ENCODE results near the gene HOXB3. TPM values are rescaled to one million over a fixed set of nuclear protein-coding genes. Genes with fewer than 3 reads are reported as not detected.

The HOXB3 gene
- total and polyA plus RNA-seq, 12 donors = 0.24 to 5.9 (median 1.1) TPM

DNA sequence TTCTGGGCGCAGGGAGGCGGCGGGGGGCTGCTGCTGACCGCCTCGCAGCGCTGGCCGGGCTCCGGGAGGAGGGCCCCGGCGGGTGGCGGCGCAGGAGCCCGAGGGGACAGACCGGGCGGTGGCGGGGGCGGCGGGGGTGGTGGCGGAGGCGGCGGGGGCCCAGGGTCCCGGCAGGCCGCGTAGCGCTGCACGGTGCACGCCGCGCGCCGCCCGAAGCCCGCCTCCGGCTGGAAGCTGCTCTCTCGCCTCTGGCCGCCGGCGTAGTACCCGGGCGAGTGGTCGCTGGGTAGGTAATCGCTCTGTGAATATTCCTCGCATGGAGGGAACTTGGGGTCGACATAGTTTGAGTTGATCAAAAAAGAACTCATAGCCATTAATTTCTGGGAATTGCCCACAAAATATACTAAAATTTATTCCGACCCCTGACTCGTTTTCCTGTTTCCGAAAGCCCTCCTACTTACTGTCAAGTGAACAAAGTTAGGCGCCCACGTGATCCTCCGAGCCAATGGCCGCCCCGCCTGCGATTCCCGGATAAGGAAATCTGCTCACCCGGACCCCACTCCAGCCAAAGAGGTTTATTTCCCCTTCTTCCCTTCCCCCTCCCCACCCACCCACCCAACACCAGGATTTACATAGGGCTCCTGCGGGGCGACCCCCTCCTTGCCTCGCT, 12.0 kb downstream of the HOXB3 start, which contains the start of gene HOXB4:
Gene HOXB4, minus strand, starts transcription at position 405 of the 670 bp plus-strand sequence. Its CDS starts 31 bp downstream, at position 374.
- TF ChIP-seq, protein P1, sequence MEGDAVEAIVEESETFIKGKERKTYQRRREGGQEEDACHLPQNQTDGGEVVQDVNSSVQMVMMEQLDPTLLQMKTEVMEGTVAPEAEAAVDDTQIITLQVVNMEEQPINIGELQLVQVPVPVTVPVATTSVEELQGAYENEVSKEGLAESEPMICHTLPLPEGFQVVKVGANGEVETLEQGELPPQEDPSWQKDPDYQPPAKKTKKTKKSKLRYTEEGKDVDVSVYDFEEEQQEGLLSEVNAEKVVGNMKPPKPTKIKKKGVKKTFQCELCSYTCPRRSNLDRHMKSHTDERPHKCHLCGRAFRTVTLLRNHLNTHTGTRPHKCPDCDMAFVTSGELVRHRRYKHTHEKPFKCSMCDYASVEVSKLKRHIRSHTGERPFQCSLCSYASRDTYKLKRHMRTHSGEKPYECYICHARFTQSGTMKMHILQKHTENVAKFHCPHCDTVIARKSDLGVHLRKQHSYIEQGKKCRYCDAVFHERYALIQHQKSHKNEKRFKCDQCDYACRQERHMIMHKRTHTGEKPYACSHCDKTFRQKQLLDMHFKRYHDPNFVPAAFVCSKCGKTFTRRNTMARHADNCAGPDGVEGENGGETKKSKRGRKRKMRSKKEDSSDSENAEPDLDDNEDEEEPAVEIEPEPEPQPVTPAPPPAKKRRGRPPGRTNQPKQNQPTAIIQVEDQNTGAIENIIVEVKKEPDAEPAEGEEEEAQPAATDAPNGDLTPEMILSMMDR (IDR thresholded peaks at IDR 0.05) = no peak
- H3K9me3 ChIP-seq = no peaks in the 10 kb centered on the region
- peaks cover 0 to 52% (median 7%) of the 10 kb centered on the region in 9 donors for H3K4me1 ChIP-seq
- WGBS, 2 donors = 1 to 2% methylated on average over 54 to 57 of the region's 58 CpGs
- peak; percentile 20 to 52 for DNase-seq
- H3K27me3 ChIP-seq = peaks cover 65 to 100% (median 100%) of the 10 kb centered on the region in 7 donors
- peak within 1 kb of the TSS; percentile 30 to 61 (median 40) for H3K4me3 ChIP-seq
- ATAC-seq = peak in 6 of 8 donors; percentile 26 to 73 (median 56)
- peak within 1 kb of the TSS in 6 of 10 donors; percentile 21 to 83 (median 68) for H3K27ac ChIP-seq
- no peaks in the 10 kb centered on the region for H3K36me3 ChIP-seq
- intact Hi-C loops (cut with DNase I) = loop anchor here in 2 of 10 donors (5.0 kb wide), 1 partner anchor 36 kb away; no protein-coding TSS in a partner anchor

DNA sequence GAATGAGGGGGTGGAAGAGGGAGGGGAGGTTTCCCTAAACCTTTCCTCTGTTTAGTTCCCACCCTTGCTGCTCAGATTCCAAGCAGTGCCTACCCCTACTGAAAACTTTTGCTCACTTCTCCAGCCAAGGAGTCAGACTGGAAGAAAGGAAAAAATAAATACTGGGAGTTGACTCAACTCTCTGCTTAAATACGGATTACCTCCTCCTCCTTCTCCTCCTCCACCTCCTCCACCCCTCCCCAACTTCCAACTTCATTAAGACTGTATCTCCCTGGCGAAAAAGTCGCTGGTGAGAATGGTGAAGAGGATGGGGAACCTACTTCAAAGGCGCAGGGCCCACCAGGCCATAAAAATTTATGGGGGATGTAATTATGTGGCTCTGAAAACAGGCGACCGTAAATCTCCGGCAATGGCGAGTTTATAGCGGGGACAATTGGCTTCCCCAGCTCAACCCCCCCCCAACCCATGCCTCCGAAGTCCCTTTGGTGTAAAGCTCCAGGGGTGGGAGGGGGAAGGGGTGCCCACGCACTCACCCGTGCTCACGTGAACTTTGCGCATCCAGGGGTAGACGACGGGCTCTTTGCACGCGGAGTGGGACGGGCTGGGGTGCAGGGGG, 12.6 kb downstream of the HOXB3 start:
- H3K4me3 ChIP-seq = peak overlapping the region in 9 of 10 donors; percentile 2 to 61 (median 39)
- peaks cover 70 to 100% (median 100%) of the 10 kb centered on the region in 7 donors for H3K27me3 ChIP-seq
- peak overlapping the region in 3 of 10 donors; percentile 74 to 83 (median 80) for H3K27ac ChIP-seq
- WGBS, 2 donors = 4 to 8% methylated on average over 19 of the region's 19 CpGs
- intact Hi-C loops (cut with DNase I) = loop anchor here in 2 of 10 donors (5.0 kb wide), 1 partner anchor 35 kb away; no protein-coding TSS in a partner anchor
- no peaks in the 10 kb centered on the region for H3K9me3 ChIP-seq
- ATAC-seq (no peak), DNase-seq (no peak)
- H3K36me3 ChIP-seq = no peaks in the 10 kb centered on the region
- TF ChIP-seq, protein P1 (IDR thresholded peaks at IDR 0.05) = no peak
- H3K4me1 ChIP-seq = peaks cover 0 to 50% (median 7%) of the 10 kb centered on the region in 9 donors

DNA sequence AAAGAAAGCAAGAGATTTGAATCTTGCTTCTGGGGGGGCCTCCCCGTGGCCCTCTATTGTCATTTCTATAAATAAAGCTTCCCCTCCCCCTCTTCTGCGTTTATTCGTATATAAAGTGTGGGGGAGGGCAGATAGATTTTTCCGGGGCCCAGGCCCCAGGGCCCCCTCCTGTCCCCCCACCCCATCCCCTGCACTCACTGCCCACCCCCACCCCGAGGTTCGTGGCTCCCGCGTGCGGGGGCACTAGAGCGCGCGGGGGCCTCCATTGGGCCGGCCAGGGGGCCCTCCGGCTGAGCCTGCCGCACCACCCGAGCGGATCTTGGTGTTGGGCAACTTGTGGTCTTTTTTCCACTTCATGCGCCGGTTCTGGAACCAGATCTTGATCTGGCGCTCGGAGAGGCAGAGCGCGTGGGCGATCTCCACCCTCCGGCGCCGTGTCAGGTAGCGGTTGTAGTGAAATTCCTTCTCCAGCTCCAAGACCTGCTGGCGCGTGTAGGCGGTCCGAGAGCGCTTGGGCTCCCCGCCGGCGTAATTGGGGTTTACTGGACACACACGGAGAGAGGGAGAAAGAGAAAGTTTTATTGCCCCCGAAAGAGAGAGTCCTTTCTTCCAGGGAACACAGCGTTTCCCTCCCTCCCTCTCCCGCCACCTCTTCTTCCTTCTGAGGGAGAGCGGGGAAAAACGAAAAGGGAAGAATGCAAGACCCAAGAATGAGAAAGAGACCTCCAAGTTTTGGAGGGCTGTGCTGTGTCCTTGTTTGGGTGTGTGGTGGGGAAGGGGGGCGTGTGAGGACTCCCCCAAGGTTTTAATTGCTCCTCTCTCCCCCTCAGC, 13.3 kb downstream of the HOXB3 start:
- H3K9me3 ChIP-seq = no peaks in the 10 kb centered on the region
- TF ChIP-seq, protein P1 (IDR thresholded peaks at IDR 0.05) = no peak
- ATAC-seq (no peak), DNase-seq (no peak)
- peaks cover 0 to 42% (median 7%) of the 10 kb centered on the region in 9 donors for H3K4me1 ChIP-seq
- peak overlapping the region in 8 of 10 donors; percentile 2 to 61 (median 30) for H3K4me3 ChIP-seq
- peak overlapping the region in 3 of 10 donors; percentile 14 to 83 (median 74) for H3K27ac ChIP-seq
- 6 to 11% methylated on average over 42 to 43 of the region's 43 CpGs for WGBS, 2 donors
- H3K27me3 ChIP-seq = peaks cover 66 to 100% (median 100%) of the 10 kb centered on the region in 7 donors
- intact Hi-C loops (cut with DNase I) = loop anchor here in 2 of 10 donors (5.0 kb wide), 1 partner anchor 34 kb away; no protein-coding TSS in a partner anchor
- H3K36me3 ChIP-seq = no peaks in the 10 kb centered on the region

Data from heart right ventricle (tissue), 16 donors.